ENCODE results near the gene MAGI3.

GRCh38 chr1:113394863-113395259 lies 4.5 kb downstream of the MAGI3 start:
- TF ChIP-seq CTCF (IDR thresholded peaks at IDR 0.05) (no peak), EZH2 (IDR thresholded peaks at IDR 0.05; ENCODE audit: borderline replicate concordance, insufficient read depth, low read depth, low read length, poor library complexity, severe bottlenecking) (no peak)

Measured in B cell (primary cell).